Measurements from ENCODE around the gene CCDC117.

GRCh38 chr22:28832731-28833130 lies 60.2 kb downstream of the CCDC117 start:
- TF ChIP-seq, protein P1, sequence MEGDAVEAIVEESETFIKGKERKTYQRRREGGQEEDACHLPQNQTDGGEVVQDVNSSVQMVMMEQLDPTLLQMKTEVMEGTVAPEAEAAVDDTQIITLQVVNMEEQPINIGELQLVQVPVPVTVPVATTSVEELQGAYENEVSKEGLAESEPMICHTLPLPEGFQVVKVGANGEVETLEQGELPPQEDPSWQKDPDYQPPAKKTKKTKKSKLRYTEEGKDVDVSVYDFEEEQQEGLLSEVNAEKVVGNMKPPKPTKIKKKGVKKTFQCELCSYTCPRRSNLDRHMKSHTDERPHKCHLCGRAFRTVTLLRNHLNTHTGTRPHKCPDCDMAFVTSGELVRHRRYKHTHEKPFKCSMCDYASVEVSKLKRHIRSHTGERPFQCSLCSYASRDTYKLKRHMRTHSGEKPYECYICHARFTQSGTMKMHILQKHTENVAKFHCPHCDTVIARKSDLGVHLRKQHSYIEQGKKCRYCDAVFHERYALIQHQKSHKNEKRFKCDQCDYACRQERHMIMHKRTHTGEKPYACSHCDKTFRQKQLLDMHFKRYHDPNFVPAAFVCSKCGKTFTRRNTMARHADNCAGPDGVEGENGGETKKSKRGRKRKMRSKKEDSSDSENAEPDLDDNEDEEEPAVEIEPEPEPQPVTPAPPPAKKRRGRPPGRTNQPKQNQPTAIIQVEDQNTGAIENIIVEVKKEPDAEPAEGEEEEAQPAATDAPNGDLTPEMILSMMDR (IDR thresholded peaks at IDR 0.05; ENCODE audit: poor library complexity, severe bottlenecking): no peak
- no peak for TF ChIP-seq EP300 (conservative IDR thresholded peaks at IDR 0.05; ENCODE audit: poor library complexity, severe bottlenecking)
- TF ChIP-seq RAD21 (conservative IDR thresholded peaks at IDR 0.05): no peak
